ENCODE results near the gene PPP2R1B.

PPP2R1B gene

DNA sequence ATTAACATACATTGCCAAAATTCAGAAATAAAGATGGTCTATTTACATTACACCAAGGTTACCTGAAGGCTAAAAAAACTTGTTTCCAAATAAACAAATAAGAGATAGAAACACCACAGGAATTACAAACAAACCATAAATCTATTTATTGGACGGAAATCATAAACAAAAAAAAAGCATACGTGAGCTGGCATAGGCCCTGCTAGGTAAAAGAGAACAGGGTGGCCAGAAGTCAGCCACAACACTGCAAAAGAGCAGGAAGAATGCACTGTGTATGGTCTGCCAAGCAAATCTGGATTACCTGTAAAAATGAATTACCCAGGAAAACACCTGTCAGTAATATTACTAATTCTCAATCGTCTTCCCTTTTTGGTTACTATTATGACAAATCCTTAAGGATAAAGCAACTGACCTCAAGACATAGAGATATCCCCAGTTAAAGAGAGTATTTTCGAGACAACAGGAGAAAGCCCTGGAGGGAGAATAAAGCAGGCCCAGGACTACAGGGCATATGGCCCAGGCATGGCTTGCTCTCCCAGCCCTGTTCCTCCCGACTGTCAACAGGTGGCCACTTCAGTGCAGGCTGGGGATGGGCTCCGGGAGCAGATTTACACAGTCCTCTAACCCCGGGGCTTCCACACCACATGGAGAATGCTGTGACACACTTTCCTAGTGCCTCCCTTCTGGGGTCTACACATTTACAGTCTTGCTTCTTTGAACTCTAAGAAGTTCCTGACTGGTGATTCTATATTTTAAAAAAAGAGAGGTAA, 18.0 kb downstream of the PPP2R1B start:
- DNase-seq (ENCODE audit: low read depth in 3 of 3), result no peak

DNA sequence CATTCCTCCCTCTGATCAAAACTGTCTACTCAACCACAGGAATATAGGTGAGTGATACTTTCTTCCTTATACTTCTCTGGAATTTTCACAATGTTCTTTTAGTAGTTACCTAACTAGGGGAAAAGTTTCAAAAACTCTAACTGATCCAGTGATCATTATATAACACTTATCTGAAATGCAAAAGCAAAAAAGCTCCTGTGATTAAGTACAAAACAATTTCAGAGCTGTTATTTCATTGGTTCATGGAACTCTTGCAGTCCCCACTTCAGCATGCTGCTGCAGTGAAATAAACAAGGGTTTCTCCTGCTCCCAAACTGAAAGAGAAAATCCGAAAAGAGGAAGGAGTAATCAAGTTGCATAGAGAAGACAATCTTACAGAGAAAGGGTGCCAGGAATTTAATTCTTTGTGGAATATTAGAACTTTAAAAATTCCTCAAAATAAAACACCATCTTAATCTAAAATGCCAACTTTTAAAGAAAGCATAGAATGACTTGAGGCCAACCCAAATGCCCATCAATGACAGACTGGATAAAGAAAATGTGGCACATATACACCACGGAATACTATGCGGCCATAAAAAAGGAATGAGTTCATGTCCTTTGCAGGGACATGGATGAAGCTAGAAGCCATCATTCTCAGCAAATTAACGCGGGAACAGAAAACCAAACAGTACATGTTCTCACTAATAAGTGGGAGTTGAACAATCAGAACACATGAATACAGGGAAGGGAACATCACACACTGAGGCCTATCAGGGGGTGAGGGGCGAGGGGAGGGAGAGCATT, 20.3 kb downstream of the PPP2R1B start:
- no peak for DNase-seq (ENCODE audit: low read depth in 3 of 3)

DNA sequence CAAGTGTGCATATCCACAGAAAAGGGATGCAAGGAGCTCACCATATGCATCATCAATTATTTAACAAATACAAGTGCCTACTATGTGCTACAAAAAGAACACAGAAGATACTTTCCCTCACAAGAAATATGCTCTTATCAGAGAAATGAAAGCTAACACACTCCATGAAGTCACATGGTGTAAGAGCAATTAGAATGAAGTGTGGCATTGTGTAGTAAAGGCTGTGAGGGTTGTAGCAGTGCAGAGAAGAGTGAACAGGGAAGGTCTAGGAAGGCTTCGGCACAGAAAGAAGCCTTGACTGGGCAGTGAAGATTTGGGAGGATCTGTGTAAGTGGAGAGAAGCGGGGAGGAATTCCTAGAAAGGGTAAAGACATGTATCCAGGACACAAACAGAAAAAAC, 22.5 kb downstream of the PPP2R1B start:
- DNase-seq (ENCODE audit: low read depth in 3 of 3), result no peak

DNA sequence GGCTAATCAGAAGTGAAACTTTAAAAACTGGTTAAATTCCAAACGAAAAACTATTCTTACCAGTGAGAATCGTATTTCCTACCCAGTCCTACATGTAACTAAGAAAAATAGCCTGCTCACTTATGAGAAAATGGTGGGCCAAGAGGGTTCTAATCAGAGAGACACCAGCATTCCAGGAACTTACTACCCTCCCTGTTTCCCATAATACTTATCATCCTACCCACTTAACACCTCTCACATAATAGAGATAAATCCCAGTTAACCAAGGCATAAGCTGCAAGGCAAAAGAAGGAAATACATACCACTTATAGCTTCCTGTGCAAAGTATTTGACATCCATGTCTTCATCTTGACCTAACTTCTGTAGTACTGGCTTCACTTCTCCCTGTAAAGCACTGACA, 24.4 kb downstream of the PPP2R1B start:
- no peak for DNase-seq (ENCODE audit: low read depth in 3 of 3)

DNA sequence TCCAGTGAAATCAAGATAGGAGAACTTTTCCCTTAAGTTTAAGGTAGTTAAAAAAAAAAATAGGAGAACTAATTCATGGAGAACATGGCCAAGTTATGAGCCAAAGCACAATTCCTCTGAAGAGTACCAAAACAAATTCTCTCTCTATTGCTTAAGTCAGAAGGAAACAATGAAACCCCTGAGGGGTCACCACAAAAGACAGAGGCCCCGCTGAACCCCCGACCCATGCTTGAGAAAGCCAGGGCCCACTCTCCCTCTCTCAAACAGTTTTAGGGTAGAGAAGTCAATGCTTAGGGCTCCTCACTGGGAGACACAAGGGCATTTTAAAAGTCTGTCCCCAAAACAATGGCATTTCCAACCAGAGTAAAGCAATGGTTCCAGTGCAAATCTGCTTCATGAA, 26.9 kb downstream of the PPP2R1B start:
- DNase-seq (ENCODE audit: low read depth in 3 of 3), result no peak

DNA sequence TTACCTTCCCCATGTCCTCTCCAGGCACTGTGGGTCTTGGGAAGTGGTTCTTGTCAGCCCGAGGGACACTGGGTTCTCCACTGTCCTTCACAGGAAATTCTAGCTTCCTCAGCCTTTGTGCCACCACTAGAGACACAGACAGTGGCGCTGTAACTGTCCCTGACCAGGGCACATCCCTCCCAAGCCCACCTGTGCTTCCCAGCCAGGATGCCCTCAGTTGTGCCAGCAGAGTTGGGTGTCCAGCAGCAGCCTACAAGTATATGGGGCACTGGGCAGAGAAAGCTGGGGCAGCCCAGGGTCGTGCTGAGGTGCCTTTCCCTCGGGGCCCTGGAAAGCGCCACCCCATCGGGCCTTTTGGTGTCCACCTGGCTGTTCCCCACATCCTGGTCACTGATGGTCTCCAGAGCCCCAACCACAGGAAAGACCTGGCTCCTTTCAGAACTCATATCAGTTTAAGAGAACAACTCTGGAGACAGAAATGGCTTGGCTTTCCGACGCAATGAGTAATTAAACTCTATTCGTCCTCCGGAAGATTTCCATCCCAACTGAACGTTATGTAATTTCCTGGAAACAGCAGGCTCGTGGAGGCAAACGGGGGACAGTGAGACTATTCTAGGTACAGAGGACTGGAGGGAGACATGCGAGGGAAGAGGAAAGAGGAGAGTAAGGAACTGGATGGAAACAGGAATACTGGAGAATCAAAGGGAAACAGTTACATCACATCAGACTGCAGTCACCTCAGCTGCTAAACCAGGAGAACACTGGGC, 28.6 kb downstream of the PPP2R1B start:
- no peak for DNase-seq (ENCODE audit: low read depth in 3 of 3)

DNA sequence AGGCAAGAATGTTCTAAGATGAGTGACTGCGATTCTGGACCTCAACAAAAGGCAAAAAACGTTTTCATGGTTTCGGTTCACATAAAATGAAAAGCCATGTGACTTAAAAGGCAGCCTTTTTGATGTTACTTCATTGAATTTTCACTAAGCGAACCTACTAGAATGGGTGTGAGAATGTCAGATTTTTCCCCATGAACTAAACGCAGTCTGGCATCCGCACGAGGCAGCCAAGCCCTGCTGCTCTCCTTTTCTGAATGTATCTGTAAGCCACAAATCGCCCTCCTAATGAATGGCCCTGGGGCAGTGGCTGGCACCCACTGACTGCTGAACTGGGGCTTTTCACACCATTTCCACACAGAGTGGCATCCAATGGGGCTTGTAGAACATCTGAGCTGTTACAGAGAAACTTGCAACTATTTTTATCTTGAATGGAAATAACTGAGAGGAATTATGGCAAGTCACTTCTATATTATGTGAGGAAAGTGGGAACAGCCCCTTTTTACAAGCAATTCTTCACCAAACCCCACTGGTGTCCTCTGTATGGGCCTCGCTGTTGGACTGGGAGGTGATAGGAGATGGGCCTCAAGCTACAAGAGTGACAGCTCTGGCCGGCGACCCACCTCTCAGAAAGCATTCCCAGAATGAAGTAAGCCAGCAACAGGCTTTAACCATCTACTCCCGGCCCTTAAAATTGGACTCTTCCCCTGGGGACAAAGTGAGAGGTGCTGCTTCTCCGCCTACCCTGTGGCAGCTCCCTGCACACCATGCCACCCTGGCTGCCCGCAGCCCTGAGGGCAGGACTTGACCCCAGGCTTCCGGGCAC, 29.4 kb downstream of the PPP2R1B start:
- no peak for DNase-seq (ENCODE audit: low read depth in 3 of 3)

DNA sequence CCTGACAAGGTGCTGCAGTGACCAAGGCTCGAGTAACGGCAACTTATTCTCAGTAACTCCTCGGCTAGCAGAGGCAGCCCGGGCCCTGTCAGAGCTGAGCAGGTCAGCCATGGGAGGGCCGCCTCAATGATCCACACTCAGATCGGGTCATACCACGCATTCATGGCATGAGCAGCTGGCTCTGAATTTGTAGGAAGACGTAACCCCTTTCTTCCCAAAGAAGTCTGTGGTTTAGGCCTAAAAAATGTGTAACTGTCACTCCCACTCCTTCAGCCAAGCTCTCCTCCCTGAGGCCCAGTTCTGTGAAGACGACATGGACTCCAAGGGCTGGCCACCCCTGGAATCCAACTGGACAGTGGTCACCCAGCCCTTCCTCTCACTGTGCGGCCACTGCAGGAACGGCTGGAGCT, 30.0 kb downstream of the PPP2R1B start:
- DNase-seq (ENCODE audit: low read depth in 3 of 3), result no peak

DNA sequence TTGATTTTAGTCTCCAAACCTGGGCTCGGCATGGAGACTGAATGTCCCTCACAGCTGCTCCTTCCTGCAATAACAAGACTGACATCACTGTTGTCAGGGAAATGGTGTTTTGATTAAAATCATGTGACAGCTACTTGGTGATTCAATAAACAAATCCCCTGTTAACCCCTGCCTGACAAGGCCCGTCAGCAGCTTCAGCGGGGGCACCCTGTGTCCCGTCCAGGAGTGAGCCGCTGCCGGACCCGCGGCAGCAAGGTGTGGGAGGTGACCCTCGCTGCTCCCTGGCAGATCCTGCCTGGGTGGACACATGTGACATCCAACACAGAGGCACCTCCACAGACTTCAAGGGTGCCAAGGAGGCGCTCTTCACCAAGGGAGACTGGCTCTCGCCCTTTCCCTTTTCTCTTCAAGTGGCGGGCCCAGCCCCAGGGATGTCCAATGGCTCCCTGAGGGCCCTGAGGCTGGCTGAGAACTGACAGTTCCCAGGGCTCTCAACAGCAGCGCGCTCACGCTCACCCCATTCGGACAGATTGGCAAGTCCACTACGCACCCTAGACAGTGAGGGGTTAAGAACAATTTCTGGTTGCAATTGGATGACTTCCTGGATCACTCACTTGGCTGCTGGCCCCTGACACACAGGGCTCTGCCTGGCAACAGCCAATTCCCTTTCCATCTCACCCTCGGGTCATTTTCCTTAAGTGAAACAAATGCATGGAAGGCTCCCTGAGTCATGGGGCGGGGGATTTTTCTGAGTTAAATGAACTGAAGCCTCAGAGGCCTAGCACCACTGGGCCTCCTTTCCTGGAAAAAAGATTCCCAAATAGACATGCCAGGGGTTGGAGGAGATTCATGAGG, 30.7 kb downstream of the PPP2R1B start:
- no peak for DNase-seq (ENCODE audit: low read depth in 3 of 3)

DNA sequence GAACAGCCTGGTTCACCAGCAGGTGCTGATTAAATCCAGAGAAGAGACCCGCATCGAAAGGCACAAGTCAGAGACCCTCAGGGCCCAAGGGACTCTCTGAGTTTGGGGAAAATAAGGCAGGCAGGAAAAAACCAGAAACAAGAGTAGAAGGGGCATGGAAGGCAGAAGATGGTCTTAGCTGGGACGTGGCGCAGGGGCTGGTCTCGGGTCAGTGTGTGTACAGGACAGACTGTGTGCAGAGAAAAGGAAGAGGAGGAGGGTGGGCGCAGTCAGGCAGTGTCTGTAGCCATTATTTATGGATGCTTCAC, 31.3 kb downstream of the PPP2R1B start:
- DNase-seq (ENCODE audit: low read depth in 3 of 3), result no peak

DNA sequence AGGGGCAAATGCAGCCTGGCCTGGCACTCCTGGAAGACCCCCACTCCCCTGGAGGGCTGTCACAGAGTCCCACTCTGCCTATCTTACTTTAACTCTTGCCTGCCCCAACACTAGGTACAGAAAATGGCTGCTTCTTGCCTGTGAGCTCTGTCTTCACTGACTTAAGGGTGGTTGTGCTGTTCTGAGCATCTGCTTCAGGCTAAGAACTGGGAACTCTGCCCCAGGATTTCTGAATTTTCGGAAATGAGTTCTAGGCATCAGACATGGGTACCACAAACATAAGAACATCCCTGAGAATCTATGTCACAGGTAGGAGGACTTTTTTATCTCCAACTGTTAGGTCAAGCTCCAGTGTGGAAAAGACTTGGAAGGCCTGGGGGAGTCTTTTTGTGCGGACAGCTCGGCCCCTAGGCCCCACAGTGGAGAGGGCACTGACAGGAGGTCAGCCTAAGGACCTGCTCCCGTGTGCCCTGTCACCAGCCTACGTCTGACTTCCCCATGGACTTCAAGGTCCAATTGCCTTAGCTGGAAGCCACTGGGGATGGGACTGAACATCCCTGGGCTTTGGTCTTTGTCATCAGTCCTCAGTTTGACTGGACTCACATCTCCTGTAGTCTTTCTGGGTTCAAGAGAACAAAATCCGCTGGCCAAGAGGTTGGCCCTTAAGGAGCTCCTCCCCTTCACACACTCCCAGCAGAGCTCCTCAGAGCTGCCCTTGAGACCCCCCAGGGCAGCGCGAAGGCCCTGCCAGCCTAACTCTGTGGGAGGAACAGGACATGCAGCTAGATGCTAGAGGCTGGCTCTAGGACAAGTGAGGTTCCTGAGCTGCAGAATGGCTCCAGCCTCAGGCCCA, 31.9 kb downstream of the PPP2R1B start:
- no peak for DNase-seq (ENCODE audit: low read depth in 3 of 3)

DNA sequence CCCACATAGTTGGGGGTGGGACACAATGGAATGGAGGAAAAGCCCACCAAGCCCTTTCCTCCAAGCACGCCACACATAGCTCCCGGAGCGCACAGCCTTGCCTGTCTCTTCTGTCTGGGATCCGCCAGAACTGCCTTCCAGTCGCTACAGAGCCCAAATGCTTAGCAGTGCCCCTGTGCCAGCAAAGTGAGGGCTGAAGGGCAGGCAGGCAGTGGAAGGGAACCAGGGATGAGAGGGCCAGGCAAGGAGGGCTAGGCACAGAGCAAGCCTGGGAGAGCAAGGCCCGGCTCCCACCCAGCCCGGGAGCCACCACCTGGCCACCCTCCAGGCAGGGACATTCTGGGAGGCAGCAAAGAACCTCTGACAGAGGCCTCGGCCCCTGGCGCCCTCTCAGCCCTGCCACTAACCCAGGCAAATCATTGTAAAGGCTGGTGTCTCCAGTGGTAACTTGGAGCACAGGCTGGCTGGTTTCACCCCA, 32.5 kb downstream of the PPP2R1B start:
- no peak for DNase-seq (ENCODE audit: low read depth in 3 of 3)

DNA sequence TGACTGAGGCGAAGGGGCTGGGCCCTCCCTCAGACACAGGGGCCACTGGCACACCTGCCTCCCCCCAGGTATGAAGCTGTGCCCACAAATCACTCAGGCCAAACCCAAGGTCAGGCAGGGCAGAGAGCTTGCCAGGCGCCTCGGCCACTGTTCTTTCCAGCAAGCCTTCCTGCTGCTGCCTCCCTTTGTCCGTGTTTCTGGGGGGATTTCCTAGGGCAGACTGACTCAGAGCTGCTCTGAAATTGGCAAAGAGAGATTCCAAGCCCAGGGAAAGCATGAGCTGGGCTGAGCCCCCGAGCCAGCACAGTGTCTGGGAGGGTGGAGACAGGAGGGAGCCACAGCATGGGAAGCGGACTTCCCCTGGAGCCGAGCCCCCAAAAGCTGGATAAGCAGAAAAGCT, 33.2 kb downstream of the PPP2R1B start:
- no peak for DNase-seq (ENCODE audit: low read depth in 3 of 3)

DNA sequence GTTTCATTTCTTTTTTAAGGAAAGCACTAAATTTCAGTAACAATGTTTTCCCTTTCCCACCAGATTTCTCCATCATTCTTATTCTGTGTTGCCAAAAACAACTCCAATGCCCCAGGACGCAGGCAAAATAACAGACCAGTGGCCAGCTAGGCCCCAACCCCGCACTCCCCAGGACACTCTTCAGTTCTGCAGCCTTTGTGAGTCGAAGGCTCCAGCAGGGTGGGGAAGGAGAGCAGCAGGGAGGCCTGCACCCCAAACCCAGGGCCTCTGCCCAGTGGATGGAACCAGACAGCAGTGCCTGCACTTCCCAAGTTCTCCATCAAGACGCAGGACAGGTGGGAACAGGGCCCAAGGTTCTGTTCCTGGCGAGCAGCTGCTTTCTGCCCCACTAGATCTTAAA, 34.4 kb downstream of the PPP2R1B start:
- no peak for DNase-seq (ENCODE audit: low read depth in 3 of 3)

DNA sequence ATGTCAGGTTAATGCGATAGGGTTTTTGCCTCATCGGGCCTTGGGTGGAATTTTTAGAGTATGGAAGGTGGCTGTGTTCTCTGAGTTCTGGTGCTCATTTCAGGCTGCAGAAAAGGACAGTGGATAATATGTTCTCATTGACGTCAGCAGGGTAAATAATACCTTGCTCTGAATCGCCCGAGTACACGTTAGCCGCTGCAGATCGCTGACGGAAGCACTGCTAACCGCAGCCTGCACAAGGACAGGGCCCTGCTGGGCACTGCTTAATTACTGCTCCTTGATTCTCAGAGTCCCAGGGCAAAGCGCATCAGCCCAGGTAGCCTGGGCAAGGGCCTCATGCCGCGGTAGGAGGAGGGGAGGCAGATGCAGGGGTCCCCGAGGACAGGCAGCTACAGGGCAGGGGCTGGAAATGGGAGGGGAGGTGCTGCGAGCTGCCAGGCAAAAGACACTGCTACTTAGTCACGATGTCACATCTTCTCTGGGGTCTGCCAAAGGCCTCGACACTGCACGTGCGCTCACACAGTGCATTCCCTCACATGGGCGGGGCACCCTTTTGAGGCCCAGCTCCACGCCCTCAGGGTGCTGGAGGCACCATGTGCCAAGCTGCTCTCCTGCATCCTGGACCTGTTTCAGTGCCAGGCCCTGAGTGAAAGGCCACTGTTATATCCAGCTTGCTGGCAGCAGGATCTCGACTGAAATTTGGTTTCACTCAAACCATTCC, 35.2 kb downstream of the PPP2R1B start:
- no peak for DNase-seq (ENCODE audit: low read depth in 3 of 3)

DNA sequence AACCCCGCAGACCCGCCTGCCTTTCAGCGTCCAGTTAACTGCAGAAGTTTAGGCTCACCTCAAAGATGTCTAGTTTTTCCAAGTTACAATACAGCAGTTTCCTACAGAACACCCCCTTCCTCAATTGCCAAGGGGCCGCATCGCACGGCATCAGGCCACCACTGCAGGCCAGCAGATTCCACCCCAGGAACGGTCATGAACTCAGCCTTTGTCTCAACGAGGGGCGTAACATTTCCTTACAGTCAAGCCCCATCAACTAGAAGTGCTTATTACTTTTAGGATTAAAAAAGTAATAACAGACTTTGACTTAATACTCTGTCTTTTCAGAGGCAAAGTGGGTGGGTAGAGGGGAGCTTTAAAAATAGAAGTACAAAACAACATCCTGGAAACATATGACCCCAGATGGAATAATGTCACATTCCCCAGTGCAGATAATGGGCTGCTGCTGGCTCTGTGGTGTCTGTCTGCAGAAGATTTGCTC, 36.3 kb downstream of the PPP2R1B start:
- no peak for DNase-seq (ENCODE audit: low read depth in 3 of 3)

DNA sequence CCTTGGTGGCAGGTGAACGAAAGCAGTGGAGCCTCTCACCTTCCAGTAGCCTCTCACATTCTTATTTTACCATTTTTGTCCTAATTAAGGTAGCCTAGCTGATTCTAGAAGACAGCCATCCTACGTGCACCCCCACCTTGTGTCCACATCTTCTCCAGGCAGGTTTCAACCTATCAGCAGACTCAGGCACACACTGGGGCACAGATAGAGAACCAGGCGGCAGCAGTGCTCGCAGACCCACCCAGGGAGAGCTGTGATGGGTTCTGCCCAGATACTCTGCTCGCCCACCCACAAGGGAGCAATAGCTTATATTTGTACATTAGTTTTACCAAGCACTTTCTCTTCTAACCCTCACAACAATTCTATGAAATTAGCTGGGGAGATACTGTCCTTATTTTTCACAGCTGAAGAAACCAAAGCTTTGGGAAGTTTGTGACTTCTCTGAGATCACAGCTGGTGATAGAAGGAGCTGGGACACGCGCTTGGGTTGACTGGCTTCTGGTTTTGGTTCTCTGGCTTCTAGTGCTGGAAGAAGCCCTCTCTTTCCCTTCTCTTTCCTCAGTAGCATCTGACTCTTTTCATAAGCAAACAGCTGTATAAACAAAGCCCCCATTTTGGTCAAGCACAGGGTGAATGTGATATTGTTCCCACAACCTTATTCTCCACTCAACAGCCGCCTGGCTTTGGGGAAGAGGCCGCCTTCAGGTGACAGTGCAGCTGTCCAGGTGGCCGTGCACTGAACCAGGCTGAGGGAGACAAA, 36.9 kb downstream of the PPP2R1B start:
- DNase-seq (ENCODE audit: low read depth in 3 of 3), result no peak

DNA sequence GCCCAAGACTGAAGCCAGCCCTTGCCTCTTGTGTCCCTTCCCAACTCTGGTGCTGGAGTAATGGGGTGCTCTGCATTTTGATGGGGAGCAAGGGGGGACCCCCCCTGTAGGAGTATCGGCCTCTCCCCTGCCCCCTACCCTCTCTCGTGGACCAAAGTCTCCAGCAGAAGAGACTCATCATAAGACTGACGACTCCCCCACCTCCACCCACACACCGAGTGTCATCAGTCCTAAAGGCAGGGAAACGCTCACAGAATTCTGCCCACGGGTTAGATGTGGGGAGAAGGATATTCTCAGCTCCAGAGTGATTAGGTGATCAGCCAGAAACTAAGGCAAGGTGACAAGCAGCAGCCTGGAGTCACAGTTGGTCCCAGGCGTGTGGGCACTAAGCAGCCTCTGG, 38.8 kb downstream of the PPP2R1B start:
- DNase-seq (ENCODE audit: low read depth in 3 of 3), result no peak
